WERI-Rb-1 (cell line): ENCODE measurements around the gene PRKCG.

ENCODE experiments used
- DNase-seq: peaks from one replicate; pipeline ENCODE4 v3.0.0-alpha.2; 2020
- H3K27ac ChIP-seq: fragments of 250-450 bp; sonication (Bioruptor Pico); 2 replicates; pipeline ENCODE4 v1.5.1; 2020; ENCODE audit warnings: mild to moderate bottlenecking, moderate library complexity
- H3K27me3 ChIP-seq: fragments of 250-450 bp; sonication (Bioruptor Pico); 2 replicates; pipeline ENCODE4 v1.5.1; 2021; ENCODE audit warnings: mild to moderate bottlenecking, low read depth, moderate library complexity; ENCODE audit not compliant: insufficient read depth, severe bottlenecking
- H3K36me3 ChIP-seq: fragments of 250-450 bp; sonication (Bioruptor Pico); 2 replicates; pipeline ENCODE4 v1.5.1; 2020; ENCODE audit warnings: mild to moderate bottlenecking, moderate library complexity
- H3K4me3 ChIP-seq: 2 replicates; pipeline ENCODE4 v1.5.1; 2011; ENCODE audit warnings: low read depth, mild to moderate bottlenecking, control low read depth, low read length
- H3K9me3 ChIP-seq: fragments of 250-450 bp; sonication (Bioruptor Pico); 2 replicates; pipeline ENCODE4 v1.5.1; 2021; ENCODE audit warnings: mild to moderate bottlenecking, moderate library complexity; ENCODE audit not compliant: severe bottlenecking
- TF ChIP-seq, protein P1 (sequence below): IDR thresholded peaks from 2 replicates; pipeline ENCODE4 v1.5.1; 2011; ENCODE audit warnings: low read depth, mild to moderate bottlenecking, control low read depth, inconsistent platforms, low read length

The PRKCG gene

DNA sequence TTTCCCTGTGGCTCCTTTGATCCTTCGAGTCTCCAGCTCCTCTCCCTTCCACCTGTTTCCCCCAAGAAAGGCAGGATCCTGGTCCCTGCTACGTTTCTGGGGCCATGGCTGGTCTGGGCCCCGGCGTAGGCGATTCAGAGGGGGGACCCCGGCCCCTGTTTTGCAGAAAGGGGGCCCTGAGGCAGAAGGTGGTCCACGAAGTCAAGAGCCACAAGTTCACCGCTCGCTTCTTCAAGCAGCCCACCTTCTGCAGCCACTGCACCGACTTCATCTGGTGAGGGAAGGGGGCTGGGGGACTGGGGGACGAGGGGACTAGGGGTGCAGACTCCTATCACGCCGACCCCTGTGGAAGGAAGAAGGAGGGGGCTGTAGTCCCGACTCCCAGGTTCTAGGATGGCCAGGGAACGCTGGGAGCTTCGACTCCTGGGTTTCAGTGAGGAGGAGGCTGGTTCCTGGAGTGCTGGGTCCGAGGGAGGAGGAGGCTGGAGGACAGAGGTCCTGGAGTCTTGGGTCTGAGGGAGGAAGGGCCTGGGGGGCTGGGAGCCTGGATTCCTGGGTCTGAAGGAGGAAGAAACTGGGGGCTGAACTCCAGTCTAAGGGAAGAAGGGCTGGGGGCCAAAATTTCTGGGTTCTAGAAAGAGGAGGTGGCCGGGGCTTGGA is 524 bp downstream of the PRKCG start:
- Histone ChIP-seq H3K27ac (no peak overlapping the region), H3K27me3 (peaks cover 26% of the 10 kb centered on the region), H3K4me3 (peak overlapping the region; percentile 47), H3K36me3 (no peaks in the 10 kb centered on the region), H3K9me3 (no peaks in the 10 kb centered on the region)
- TF ChIP-seq, protein P1, sequence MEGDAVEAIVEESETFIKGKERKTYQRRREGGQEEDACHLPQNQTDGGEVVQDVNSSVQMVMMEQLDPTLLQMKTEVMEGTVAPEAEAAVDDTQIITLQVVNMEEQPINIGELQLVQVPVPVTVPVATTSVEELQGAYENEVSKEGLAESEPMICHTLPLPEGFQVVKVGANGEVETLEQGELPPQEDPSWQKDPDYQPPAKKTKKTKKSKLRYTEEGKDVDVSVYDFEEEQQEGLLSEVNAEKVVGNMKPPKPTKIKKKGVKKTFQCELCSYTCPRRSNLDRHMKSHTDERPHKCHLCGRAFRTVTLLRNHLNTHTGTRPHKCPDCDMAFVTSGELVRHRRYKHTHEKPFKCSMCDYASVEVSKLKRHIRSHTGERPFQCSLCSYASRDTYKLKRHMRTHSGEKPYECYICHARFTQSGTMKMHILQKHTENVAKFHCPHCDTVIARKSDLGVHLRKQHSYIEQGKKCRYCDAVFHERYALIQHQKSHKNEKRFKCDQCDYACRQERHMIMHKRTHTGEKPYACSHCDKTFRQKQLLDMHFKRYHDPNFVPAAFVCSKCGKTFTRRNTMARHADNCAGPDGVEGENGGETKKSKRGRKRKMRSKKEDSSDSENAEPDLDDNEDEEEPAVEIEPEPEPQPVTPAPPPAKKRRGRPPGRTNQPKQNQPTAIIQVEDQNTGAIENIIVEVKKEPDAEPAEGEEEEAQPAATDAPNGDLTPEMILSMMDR: no peak
- no peak for DNase-seq

DNA sequence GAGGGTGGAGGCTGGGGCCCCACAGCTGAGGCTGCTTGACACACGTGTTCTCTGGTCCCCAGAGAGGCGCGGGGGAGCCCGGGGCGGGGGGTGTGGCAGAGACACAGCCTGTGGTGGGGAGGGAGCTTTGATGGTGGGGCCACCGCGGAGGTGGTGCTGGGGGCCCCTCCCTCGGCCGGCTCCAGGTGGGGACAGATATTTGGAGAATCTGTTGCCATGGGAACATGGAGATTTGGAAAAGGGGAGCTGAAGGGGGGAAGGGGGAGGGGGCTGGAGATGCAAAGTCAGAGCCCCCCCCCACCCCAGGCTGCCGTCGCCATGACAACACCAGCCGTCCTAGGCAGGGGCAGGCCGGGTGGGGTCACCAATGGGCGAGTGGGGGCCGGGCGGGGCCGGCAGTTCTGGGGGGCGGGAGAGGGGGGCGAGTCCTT is 1.2 kb downstream of the PRKCG start:
- TF ChIP-seq, protein P1: no peak
- Histone ChIP-seq H3K9me3 (no peaks in the 10 kb centered on the region), H3K36me3 (no peaks in the 10 kb centered on the region), H3K27ac (no peak overlapping the region), H3K27me3 (peaks cover 26% of the 10 kb centered on the region), H3K4me3 (no peak overlapping the region)
- no peak for DNase-seq

DNA sequence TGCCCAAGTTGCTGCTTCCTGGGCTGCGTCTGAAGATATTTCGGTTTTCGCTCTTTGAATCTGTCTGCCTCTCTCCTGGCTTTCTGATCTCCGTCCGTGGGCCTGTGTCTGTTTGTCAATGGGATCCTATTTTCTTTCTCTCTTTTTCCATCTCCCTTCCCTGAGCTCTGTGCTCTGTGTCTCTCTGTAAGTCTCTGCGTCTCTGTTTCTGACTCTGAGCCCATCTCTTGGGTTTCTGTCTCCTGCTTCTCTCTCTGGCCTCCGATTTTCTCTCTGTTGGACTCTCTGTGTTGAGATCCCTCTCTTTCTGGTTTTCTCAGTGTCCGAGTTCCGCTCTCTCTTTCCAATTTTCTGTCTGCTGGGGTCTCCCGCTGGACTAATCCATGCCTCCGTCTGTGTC is 1.7 kb downstream of the PRKCG start:
- no peak overlapping the region for H3K4me3 ChIP-seq
- peaks cover 26% of the 10 kb centered on the region for H3K27me3 ChIP-seq
- TF ChIP-seq, protein P1: no peak
- no peaks in the 10 kb centered on the region for H3K36me3 ChIP-seq
- no peaks in the 10 kb centered on the region for H3K9me3 ChIP-seq
- DNase-seq: no peak
- H3K27ac ChIP-seq: no peak overlapping the region

DNA sequence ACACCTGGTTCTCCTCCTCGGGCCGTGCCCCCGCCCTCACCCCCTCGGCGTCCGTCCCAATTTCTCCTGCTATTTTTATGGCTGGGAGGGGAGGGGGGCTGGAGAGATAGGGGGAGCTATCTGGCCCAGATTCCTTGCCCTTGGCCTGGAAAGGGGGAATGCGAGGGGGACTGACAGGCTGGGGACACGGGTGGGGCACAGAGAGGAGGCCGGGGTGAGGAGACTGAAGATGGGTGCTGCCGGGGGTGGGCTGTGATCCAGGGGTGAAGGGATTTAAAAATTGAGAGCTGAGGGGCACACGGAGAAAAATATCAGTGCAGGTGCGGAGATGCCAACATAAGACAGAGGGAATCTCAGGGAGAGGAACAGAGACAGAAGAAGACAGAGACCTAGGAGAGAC is 2.3 kb downstream of the PRKCG start:
- no peak for DNase-seq
- TF ChIP-seq, protein P1: no peak
- Histone ChIP-seq H3K9me3 (no peaks in the 10 kb centered on the region), H3K4me3 (no peak overlapping the region), H3K27ac (no peak overlapping the region), H3K27me3 (peaks cover 26% of the 10 kb centered on the region), H3K36me3 (no peaks in the 10 kb centered on the region)

DNA sequence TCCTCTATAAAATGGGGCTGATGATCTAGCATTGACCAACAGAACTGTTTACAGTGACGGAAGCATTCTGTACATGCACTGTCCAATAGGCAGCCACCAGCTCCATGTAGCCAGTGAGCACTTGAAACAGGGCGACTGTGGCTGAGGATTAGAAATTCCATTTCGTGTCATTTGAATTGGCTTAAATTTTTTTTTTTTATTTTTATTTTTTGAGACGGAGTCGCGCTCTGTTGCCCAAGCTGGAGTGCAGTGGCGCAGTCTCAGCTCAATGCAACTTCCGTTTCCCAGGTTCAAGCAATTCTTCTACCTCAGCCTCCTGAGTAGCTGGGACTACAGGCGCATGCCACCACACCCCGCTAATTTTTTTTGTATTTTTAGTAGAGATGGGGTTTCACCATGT is 3.0 kb downstream of the PRKCG start:
- DNase-seq: no peak
- Histone ChIP-seq H3K36me3 (no peaks in the 10 kb centered on the region), H3K27me3 (peaks cover 26% of the 10 kb centered on the region), H3K27ac (no peak overlapping the region), H3K4me3 (no peak overlapping the region), H3K9me3 (no peaks in the 10 kb centered on the region)
- TF ChIP-seq, protein P1: no peak
